Pancreas (tissue), 10 donors: Measurements from ENCODE around the gene FHIT. TPM values are rescaled to one million over a fixed set of nuclear protein-coding genes. Genes with fewer than 3 reads are reported as not detected.

ENCODE experiments used
- ATAC-seq, 4 donors: fragments of 200-7000 bp; cut with Tn5 transposase; one replicate each; pipeline versions ENCODE4 v1.8.0 to v1.9.1; 2020; ENCODE audit warnings: mild to moderate bottlenecking in 4 of 4, moderate library complexity in 4 of 4
- DNase-seq, 6 donors: peaks; one replicate each; pipeline ENCODE4 v3.0.0-alpha.2; 2020
- FAIRE-seq: peaks from 2 replicates; lab custom pipeline; 2012; peaks lifted over from hg19 to GRCh38; lab: Jason Lieb, UNC
- H3K27ac ChIP-seq, 4 donors: fragments of 200-600 bp; sonication (generic); 1 replicate in 3 of 4; 2 replicates in 1 of 4; pipeline versions ENCODE4 v1.5.0 to v1.8.0; 2020
- H3K27me3 ChIP-seq, 4 donors: fragments of 200-600 bp; one replicate each; pipeline ENCODE4 v1.8.0; 2021
- H3K36me3 ChIP-seq, 3 donors: fragments of 200-600 bp; sonication (generic) in 1 of 3; one replicate each; pipeline versions ENCODE4 v1.5.0 to v1.8.0; 2020 to 2021
- H3K4me1 ChIP-seq, 3 donors: fragments of 200-600 bp; one replicate each; pipeline ENCODE4 v1.8.0; 2021
- H3K4me3 ChIP-seq, 4 donors: fragments of 200-600 bp; sonication (generic) in 2 of 4; one replicate each; pipeline versions ENCODE4 v1.5.0 to v1.8.0; 2020 to 2021
- H3K9me3 ChIP-seq, 4 donors: fragments of 200-600 bp; one replicate each; pipeline ENCODE4 v1.8.0; 2021
- whole genome bisulfite sequencing, 2 donors: extraction: QIAGEN DNeasy Blood & Tissue Kit; methylation state at CpG; one replicate each; pipeline ENCODE4 v1.1.7; 2013; 5-methylcytosine and 5-hydroxymethylcytosine counted together
- intact Hi-C, 3 donors: fragments of 100-400 bp; cut with DNase I; formaldehyde crosslinking; loops; one replicate each; pipeline versions ENCODE4 v1.11.1 to v1.14.2; 2022
- polyA plus RNA-seq, 2 donors: library from polyadenylated mRNA; stranded (reverse); fragments of 200-250 nt; gene quantifications; one replicate each; pipeline ENCODE4 v1.2.3, GENCODE V29; 2013
- total RNA-seq, 6 donors: library from RNA; stranded (reverse); fragmentation: NEBNext Ultra II Directional in 4 of 6; extraction: Animal tissue kit (Norgen Biotek cat#: 25700) in 4 of 6; gene quantifications; one replicate each; pipeline versions ENCODE4 v1.2.1 to v1.2.4, GENCODE V29; 2021 to 2023
- TF ChIP-seq, protein P1 (sequence below), 4 donors: fragments of 200-600 bp; sonication (generic) in 3 of 4; IDR thresholded peaks; one replicate each; pipeline versions ENCODE4 v1.5.0 to v1.8.0; 2021; ENCODE audit warnings: antibody characterized with exemption in 4 of 4
- donor health status: healthy with polysubstance abuse.
- donor health status: DM: no; HTN: no; CAD: no; lungs with moderate emphysema.
- donor health status: DM: no; HTN: no; CAD: no.
- donor health status: control.
- donor health status: control.
- donor health status: Bipolar disorder and iron deficiency.
- donor health status: DM: yes; HTN: yes; CAD: no.
- donor health status: DM: no; HTN: no; CAD: no.
- donor health status: DM: no; HTN: no; CAD: no.
- donor health status: DM: yes; HTN: yes; CAD: no.

The FHIT gene
- total and polyA plus RNA-seq, 8 donors, result 4.8 to 15.7 (median 8.0) TPM

DNA sequence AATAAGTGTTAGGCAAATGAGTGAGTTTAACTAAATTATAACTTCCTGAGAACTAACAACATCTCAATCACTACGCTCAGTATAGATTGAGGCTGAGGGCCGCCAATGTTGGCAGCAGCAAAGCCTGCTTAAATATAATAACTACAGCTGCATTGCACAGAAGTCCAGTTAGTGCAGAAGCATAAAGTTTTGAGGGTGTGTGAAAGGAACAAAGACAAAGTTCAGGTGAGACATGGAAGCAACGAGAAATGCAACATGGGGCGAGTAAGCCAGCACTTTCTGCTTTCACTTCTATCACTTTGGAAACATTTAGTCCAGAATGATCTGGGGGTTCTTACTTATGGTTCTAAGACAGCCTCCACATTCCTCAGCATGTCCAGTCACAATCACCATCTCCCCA, 1149.1 kb downstream of the FHIT start:
- WGBS, 2 donors, result 73 to 77% methylated on average over 4 of the region's 4 CpGs
- H3K27ac ChIP-seq, result peak overlapping the region; percentile 21 to 38 (median 32)
- intact Hi-C loops, result no loop called here
- no peaks in the 10 kb centered on the region for H3K9me3 ChIP-seq
- H3K27me3 ChIP-seq, result no peaks in the 10 kb centered on the region
- TF ChIP-seq, protein P1, sequence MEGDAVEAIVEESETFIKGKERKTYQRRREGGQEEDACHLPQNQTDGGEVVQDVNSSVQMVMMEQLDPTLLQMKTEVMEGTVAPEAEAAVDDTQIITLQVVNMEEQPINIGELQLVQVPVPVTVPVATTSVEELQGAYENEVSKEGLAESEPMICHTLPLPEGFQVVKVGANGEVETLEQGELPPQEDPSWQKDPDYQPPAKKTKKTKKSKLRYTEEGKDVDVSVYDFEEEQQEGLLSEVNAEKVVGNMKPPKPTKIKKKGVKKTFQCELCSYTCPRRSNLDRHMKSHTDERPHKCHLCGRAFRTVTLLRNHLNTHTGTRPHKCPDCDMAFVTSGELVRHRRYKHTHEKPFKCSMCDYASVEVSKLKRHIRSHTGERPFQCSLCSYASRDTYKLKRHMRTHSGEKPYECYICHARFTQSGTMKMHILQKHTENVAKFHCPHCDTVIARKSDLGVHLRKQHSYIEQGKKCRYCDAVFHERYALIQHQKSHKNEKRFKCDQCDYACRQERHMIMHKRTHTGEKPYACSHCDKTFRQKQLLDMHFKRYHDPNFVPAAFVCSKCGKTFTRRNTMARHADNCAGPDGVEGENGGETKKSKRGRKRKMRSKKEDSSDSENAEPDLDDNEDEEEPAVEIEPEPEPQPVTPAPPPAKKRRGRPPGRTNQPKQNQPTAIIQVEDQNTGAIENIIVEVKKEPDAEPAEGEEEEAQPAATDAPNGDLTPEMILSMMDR (IDR thresholded peaks at IDR 0.05), result no peak
- H3K36me3 ChIP-seq, result no peaks in the 10 kb centered on the region
- H3K4me1 ChIP-seq, result no peaks in the 10 kb centered on the region
- no peak for ATAC-seq
- no peak for DNase-seq
- no peak for FAIRE-seq
- H3K4me3 ChIP-seq, result no peak overlapping the region

DNA sequence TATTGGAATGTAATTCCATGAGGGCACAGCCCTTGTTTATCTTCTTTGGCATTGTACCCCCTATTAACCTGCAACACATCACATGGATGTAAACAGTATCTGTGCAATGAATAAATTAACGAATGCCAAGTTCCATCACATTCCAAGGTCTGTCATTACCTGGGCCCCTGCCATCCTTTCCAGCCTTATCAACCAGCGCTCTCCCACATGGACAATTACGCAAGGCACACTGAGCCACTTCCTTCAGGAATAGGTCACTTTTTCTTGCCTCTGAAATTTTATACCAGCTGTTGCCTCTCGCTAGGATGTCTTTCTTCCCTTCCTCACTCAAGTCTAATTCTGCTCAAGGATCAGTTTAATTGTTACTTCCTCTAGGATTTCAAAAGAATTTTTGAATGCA, 1149.6 kb downstream of the FHIT start:
- peak; percentile 79 to 94 (median 84) for ATAC-seq
- TF ChIP-seq, protein P1 (IDR thresholded peaks at IDR 0.05), result no peak
- peak overlapping the region; percentile 21 to 38 (median 32) for H3K27ac ChIP-seq
- no peaks in the 10 kb centered on the region for H3K27me3 ChIP-seq
- peak in 4 of 6 donors; percentile 25 to 74 (median 68) for DNase-seq
- no peak for FAIRE-seq
- intact Hi-C loops, result no loop called here
- WGBS, 2 donors, result 35 to 49% methylated on average over 4 of the region's 4 CpGs
- no peaks in the 10 kb centered on the region for H3K36me3 ChIP-seq
- no peaks in the 10 kb centered on the region for H3K4me1 ChIP-seq
- no peaks in the 10 kb centered on the region for H3K9me3 ChIP-seq
- H3K4me3 ChIP-seq, result no peak overlapping the region

DNA sequence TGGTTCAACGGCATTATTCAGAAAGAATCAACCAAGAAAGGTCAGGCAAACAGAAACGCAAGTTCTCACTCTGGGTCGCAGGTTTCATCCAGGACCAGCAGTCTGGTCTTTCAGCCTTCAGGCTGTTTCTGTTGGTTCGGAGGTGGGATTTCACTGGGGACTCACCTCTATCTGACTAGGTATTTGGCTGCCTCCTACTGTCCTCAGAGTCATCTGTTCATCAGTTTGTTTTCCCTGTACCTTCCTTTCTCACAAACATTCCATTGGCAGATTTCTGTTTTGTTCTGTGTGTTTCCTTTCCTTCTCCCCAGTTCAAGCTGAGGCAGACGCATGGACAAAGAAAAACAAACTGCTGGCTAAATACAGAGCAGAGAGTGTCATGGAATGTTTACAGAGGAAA, 1154.8 kb downstream of the FHIT start:
- DNase-seq (no peak), ATAC-seq (no peak), FAIRE-seq (no peak)
- Histone ChIP-seq H3K4me3 (no peak overlapping the region), H3K36me3 (no peaks in the 10 kb centered on the region), H3K9me3 (no peaks in the 10 kb centered on the region), H3K27me3 (no peaks in the 10 kb centered on the region), H3K27ac (no peak overlapping the region), H3K4me1 (no peaks in the 10 kb centered on the region)
- intact Hi-C loops, result no loop called here
- WGBS, 2 donors, result 92 to 93% methylated on average over 5 of the region's 5 CpGs
- TF ChIP-seq, protein P1 (IDR thresholded peaks at IDR 0.05), result no peak

DNA sequence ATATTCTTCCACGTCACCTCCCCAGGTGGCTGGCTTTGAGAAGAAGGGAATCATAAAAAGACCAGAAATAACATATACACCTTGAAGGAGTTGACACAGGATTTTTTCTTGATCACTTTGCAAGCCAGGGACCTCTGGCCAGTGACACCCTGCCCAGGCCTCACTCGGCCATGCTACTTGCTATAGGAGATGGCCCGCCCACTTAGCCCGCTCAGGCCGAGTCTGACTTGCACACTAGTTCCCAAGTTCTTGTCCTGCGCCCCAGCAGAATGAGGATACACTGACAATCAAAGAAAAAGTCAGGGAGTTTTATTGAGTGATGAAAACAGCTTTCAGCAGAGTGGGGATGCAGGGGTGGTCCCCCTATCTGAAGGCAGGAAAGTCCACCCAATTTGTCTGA, 1155.3 kb downstream of the FHIT start:
- DNase-seq (no peak), ATAC-seq (no peak), FAIRE-seq (no peak)
- intact Hi-C loops, result no loop called here
- H3K27me3 ChIP-seq, result no peaks in the 10 kb centered on the region
- H3K9me3 ChIP-seq, result no peaks in the 10 kb centered on the region
- 94 to 96% methylated on average over 6 of the region's 6 CpGs for WGBS, 2 donors
- H3K27ac ChIP-seq, result no peak overlapping the region
- TF ChIP-seq, protein P1 (IDR thresholded peaks at IDR 0.05), result no peak
- no peaks in the 10 kb centered on the region for H3K36me3 ChIP-seq
- no peaks in the 10 kb centered on the region for H3K4me1 ChIP-seq
- no peak overlapping the region for H3K4me3 ChIP-seq

DNA sequence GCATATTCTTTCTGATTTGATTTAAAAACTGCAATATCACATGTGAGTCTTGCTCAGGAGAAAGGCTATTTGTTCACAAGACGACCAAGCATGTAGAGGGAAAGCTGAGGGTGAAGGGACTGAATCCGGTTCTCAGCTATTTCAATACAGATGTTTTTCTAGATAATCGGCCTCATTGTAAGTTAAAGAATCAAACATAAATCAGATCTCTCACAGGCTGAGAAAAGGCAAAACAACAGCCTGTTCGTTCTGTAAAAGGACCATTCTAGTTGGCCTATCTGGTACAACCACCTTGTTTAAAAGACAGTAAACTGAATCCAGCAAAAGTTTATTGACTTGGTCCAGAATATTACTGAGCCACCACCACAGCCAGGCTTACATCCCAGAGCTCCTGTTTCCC, 1155.7 kb downstream of the FHIT start:
- H3K27ac ChIP-seq, result no peak overlapping the region
- no peak for ATAC-seq
- H3K36me3 ChIP-seq, result no peaks in the 10 kb centered on the region
- WGBS, 2 donors, result 65 to 73% methylated on average over 4 of the region's 4 CpGs
- no peaks in the 10 kb centered on the region for H3K27me3 ChIP-seq
- DNase-seq, result no peak
- H3K4me1 ChIP-seq, result no peaks in the 10 kb centered on the region
- H3K4me3 ChIP-seq, result no peak overlapping the region
- no peak for FAIRE-seq
- intact Hi-C loops, result no loop called here
- H3K9me3 ChIP-seq, result no peaks in the 10 kb centered on the region
- TF ChIP-seq, protein P1 (IDR thresholded peaks at IDR 0.05), result no peak
